HEK293 (cell line): ENCODE results near the gene LILRB3.
A peak's percentile ranks its signal among the peaks of the same experiment; 100 is the strongest.

Experiments used
- EGR2 ChIP-seq: fragments of 450-650 bp; formaldehyde crosslinking; IDR thresholded peaks from 2 replicates; pipeline ENCODE4 v1.5.1; 2016; ENCODE audit warnings: low read depth, missing biosample characterization, missing genetic modification characterization
- GLIS1 ChIP-seq: fragments of 450-650 bp; formaldehyde crosslinking; IDR thresholded peaks from 2 replicates; pipeline ENCODE4 v1.5.1; 2016; ENCODE audit warnings: missing biosample characterization, missing genetic modification characterization
- KLF1 ChIP-seq: fragments of 450-650 bp; formaldehyde crosslinking; IDR thresholded peaks from 2 replicates; pipeline ENCODE4 v1.5.1; 2016; ENCODE audit warnings: missing biosample characterization, missing genetic modification characterization
- KLF9 ChIP-seq: fragments of 450-650 bp; formaldehyde crosslinking; IDR thresholded peaks from 2 replicates; pipeline ENCODE4 v1.5.1; 2016; ENCODE audit warnings: missing biosample characterization, missing genetic modification characterization, low read depth
- MYNN ChIP-seq: fragments of 450-650 bp; formaldehyde crosslinking; IDR thresholded peaks from 2 replicates; pipeline ENCODE4 v1.5.1; 2016; ENCODE audit warnings: missing biosample characterization, missing genetic modification characterization, borderline replicate concordance
- MZF1 ChIP-seq: fragments of 450-650 bp; formaldehyde crosslinking; IDR thresholded peaks from 2 replicates; pipeline ENCODE4 v1.5.1; 2017; ENCODE audit warnings: missing biosample characterization, missing genetic modification characterization, borderline replicate concordance
- PRDM1 ChIP-seq: fragments of 450-650 bp; formaldehyde crosslinking; IDR thresholded peaks from 2 replicates; pipeline ENCODE4; 2016; ENCODE audit warnings: missing biosample characterization, missing genetic modification characterization
- SCRT1 ChIP-seq: fragments of 450-650 bp; formaldehyde crosslinking; IDR thresholded peaks from 2 replicates; pipeline ENCODE4 v1.5.1; 2016; ENCODE audit warnings: missing biosample characterization, missing genetic modification characterization, borderline replicate concordance
- ZBTB21 ChIP-seq: fragments of 450-650 bp; formaldehyde crosslinking; IDR thresholded peaks from 2 replicates; pipeline ENCODE4 v1.5.1; 2017; ENCODE audit warnings: missing biosample characterization, missing genetic modification characterization
- ZBTB48 ChIP-seq: fragments of 450-650 bp; formaldehyde crosslinking; IDR thresholded peaks from 2 replicates; pipeline ENCODE4 v1.5.1; 2016; ENCODE audit warnings: missing biosample characterization, missing genetic modification characterization
- ZFP69B ChIP-seq: fragments of 450-650 bp; formaldehyde crosslinking; IDR thresholded peaks from 2 replicates; pipeline ENCODE4 v1.5.1; 2016; ENCODE audit warnings: missing biosample characterization, missing genetic modification characterization
- ZNF169 ChIP-seq: fragments of 450-650 bp; formaldehyde crosslinking; IDR thresholded peaks from 2 replicates; pipeline ENCODE4 v1.5.1; 2016; ENCODE audit warnings: missing biosample characterization, missing genetic modification characterization
- ZNF223 ChIP-seq: fragments of 450-650 bp; formaldehyde crosslinking; IDR thresholded peaks from 2 replicates; pipeline ENCODE4 v1.5.1; 2016; ENCODE audit warnings: missing biosample characterization, missing genetic modification characterization
- ZNF561 ChIP-seq: fragments of 450-650 bp; IDR thresholded peaks from 2 replicates; pipeline ENCODE4 v1.5.1; 2018; ENCODE audit warnings: missing biosample characterization, missing genetic modification characterization, borderline replicate concordance
- ZNF629 ChIP-seq: fragments of 450-650 bp; formaldehyde crosslinking; IDR thresholded peaks from 2 replicates; pipeline ENCODE4 v1.5.1; 2017; ENCODE audit warnings: missing biosample characterization, missing genetic modification characterization
- ZNF654 ChIP-seq: fragments of 450-650 bp; formaldehyde crosslinking; IDR thresholded peaks from 2 replicates; pipeline ENCODE4 v1.5.1; 2016; ENCODE audit warnings: low read depth, missing biosample characterization, missing genetic modification characterization
- ZNF658 ChIP-seq: fragments of 450-650 bp; formaldehyde crosslinking; IDR thresholded peaks from 2 replicates; pipeline ENCODE4; 2016; ENCODE audit warnings: missing biosample characterization, missing genetic modification characterization
- ZNF701 ChIP-seq: fragments of 450-650 bp; formaldehyde crosslinking; IDR thresholded peaks from 2 replicates; pipeline ENCODE4 v1.5.1; 2016; ENCODE audit warnings: missing biosample characterization, missing genetic modification characterization
- ZSCAN30 ChIP-seq: fragments of 450-650 bp; IDR thresholded peaks from 2 replicates; pipeline ENCODE4 v1.5.1; 2018; ENCODE audit warnings: missing biosample characterization, mild to moderate bottlenecking, missing genetic modification characterization, moderate library complexity
- ZXDB ChIP-seq: fragments of 450-650 bp; formaldehyde crosslinking; IDR thresholded peaks from 2 replicates; pipeline ENCODE4 v1.5.1; 2016; ENCODE audit warnings: missing biosample characterization, missing genetic modification characterization
- TF ChIP-seq, protein P1 (sequence below): fragments of 450-650 bp; formaldehyde crosslinking; IDR thresholded peaks from 2 replicates; pipeline ENCODE4 v1.5.1; 2016; ENCODE audit warnings: missing biosample characterization, missing genetic modification characterization
- TF ChIP-seq, protein P2 (sequence below): fragments of 450-650 bp; formaldehyde crosslinking; conservative IDR thresholded peaks from 2 replicates; pipeline ENCODE4 v1.5.1; 2016; ENCODE audit warnings: low read depth, missing biosample characterization, missing genetic modification characterization
- TF ChIP-seq, protein P3 (sequence below): fragments of 450-650 bp; formaldehyde crosslinking; IDR thresholded peaks from 2 replicates; pipeline ENCODE4 v1.5.1; 2016; ENCODE audit warnings: missing biosample characterization, missing genetic modification characterization
- TF ChIP-seq, protein P4 (sequence below): fragments of 450-650 bp; formaldehyde crosslinking; IDR thresholded peaks from 2 replicates; pipeline ENCODE4 v1.5.1; 2016; ENCODE audit warnings: missing biosample characterization, missing genetic modification characterization
- TF ChIP-seq, protein P5 (sequence below): fragments of 450-650 bp; formaldehyde crosslinking; IDR thresholded peaks from 2 replicates; pipeline ENCODE4 v1.5.1; 2016; ENCODE audit warnings: missing biosample characterization, missing genetic modification characterization
- TF ChIP-seq, protein P6 (sequence below): fragments of 450-650 bp; formaldehyde crosslinking; IDR thresholded peaks from 2 replicates; pipeline ENCODE4 v1.5.1; 2016; ENCODE audit warnings: missing biosample characterization, missing genetic modification characterization

The LILRB3 gene

DNA sequence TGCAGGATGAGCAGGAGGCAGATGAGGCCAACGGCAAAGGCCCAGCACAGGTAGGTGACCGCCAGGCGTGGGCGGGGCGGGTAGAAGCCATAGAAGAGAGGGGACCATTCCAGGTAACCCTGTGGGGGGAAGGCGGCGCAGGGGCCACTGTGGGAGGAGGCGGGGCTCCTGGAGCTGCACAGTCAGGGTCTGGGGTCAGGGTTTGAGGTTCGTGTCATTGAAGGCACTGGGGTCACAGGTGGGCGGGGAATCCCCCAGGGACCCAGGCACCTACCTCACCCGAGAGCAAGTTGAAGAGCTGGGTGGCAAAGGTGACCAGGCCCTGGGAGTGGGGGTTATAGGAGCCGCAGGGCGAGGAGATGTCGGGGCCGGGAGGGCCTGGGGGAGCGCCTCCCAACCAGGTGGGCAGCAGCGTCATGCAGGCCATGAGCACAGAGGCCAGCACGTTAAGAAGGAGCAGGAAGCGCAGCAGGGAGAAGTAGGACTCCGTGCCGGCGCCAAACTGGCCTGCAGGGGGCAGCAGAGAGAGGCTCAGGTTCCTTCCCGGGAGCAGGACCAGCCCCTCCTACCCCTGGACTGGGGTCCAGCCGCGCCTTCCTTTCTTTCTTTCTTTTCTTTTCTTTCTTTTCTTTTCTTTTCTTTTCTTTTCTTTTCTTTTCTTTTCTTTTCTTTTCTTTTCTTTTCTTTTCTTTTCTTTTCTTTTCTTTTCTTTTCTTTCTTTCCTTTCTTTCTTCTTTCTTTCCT lies 54.5 kb downstream of the LILRB3 start (continued):
- TF ChIP-seq, protein P1, sequence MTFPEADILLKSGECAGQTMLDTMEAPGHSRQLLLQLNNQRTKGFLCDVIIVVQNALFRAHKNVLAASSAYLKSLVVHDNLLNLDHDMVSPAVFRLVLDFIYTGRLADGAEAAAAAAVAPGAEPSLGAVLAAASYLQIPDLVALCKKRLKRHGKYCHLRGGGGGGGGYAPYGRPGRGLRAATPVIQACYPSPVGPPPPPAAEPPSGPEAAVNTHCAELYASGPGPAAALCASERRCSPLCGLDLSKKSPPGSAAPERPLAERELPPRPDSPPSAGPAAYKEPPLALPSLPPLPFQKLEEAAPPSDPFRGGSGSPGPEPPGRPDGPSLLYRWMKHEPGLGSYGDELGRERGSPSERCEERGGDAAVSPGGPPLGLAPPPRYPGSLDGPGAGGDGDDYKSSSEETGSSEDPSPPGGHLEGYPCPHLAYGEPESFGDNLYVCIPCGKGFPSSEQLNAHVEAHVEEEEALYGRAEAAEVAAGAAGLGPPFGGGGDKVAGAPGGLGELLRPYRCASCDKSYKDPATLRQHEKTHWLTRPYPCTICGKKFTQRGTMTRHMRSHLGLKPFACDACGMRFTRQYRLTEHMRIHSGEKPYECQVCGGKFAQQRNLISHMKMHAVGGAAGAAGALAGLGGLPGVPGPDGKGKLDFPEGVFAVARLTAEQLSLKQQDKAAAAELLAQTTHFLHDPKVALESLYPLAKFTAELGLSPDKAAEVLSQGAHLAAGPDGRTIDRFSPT, result peak; percentile 35; the same call in 1 of the 2 replicates
- TF ChIP-seq ZBTB48 (tag by site-specific recombination) (no peak), ZFP69B (0 out of 2 replicates have a peak, but pooled peaks have one; percentile 40), ZSCAN30 (tag by site-specific recombination) (0 out of 2 replicates have a peak, but pooled peaks have one; percentile 45), ZNF658 (tag by site-specific recombination) (no peak), GLIS1 (tag by site-specific recombination) (peak; percentile 40; the same call in 1 of the 2 replicates), EGR2 (tag by site-specific recombination) (peak; percentile 57; the same call in 1 of the 2 replicates), KLF9 (tag by site-specific recombination) (peak; percentile 71; the same call in 1 of the 2 replicates), MYNN (tag by site-specific recombination) (no peak), ZXDB (tag by site-specific recombination) (0 out of 2 replicates have a peak, but pooled peaks have one; percentile 35), ZNF654 (tag by site-specific recombination) (peak; percentile 47), KLF1 (tag by site-specific recombination) (peak; percentile 41; the same call in 1 of the 2 replicates), MZF1 (tag by site-specific recombination) (no peak), ZNF169 (tag by site-specific recombination) (no peak), ZBTB21 (tag by site-specific recombination) (peak; percentile 11; the same call in 1 of the 2 replicates), ZNF223 (tag by site-specific recombination) (0 out of 2 replicates have a peak, but pooled peaks have one; percentile 41), PRDM1 (tag by site-specific recombination) (peak; percentile 89), ZNF561 (tag by site-specific recombination) (no peak), ZNF629 (tag by site-specific recombination) (0 out of 2 replicates have a peak, but pooled peaks have one; percentile 17), ZNF701 (no peak), SCRT1 (peak; percentile 77)
- TF ChIP-seq, protein P2, sequence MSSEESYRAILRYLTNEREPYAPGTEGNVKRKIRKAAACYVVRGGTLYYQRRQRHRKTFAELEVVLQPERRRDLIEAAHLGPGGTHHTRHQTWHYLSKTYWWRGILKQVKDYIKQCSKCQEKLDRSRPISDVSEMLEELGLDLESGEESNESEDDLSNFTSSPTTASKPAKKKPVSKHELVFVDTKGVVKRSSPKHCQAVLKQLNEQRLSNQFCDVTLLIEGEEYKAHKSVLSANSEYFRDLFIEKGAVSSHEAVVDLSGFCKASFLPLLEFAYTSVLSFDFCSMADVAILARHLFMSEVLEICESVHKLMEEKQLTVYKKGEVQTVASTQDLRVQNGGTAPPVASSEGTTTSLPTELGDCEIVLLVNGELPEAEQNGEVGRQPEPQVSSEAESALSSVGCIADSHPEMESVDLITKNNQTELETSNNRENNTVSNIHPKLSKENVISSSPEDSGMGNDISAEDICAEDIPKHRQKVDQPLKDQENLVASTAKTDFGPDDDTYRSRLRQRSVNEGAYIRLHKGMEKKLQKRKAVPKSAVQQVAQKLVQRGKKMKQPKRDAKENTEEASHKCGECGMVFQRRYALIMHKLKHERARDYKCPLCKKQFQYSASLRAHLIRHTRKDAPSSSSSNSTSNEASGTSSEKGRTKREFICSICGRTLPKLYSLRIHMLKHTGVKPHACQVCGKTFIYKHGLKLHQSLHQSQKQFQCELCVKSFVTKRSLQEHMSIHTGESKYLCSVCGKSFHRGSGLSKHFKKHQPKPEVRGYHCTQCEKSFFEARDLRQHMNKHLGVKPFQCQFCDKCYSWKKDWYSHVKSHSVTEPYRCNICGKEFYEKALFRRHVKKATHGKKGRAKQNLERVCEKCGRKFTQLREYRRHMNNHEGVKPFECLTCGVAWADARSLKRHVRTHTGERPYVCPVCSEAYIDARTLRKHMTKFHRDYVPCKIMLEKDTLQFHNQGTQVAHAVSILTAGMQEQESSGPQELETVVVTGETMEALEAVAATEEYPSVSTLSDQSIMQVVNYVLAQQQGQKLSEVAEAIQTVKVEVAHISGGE (tag by site-specific recombination), result 0 out of 2 replicates have a peak, but pooled peaks have one; percentile 12
- TF ChIP-seq, protein P3, sequence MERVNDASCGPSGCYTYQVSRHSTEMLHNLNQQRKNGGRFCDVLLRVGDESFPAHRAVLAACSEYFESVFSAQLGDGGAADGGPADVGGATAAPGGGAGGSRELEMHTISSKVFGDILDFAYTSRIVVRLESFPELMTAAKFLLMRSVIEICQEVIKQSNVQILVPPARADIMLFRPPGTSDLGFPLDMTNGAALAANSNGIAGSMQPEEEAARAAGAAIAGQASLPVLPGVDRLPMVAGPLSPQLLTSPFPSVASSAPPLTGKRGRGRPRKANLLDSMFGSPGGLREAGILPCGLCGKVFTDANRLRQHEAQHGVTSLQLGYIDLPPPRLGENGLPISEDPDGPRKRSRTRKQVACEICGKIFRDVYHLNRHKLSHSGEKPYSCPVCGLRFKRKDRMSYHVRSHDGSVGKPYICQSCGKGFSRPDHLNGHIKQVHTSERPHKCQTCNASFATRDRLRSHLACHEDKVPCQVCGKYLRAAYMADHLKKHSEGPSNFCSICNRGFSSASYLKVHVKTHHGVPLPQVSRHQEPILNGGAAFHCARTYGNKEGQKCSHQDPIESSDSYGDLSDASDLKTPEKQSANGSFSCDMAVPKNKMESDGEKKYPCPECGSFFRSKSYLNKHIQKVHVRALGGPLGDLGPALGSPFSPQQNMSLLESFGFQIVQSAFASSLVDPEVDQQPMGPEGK (tag by site-specific recombination), result peak; percentile 18; the same call in 1 of the 2 replicates
- TF ChIP-seq, protein P4, sequence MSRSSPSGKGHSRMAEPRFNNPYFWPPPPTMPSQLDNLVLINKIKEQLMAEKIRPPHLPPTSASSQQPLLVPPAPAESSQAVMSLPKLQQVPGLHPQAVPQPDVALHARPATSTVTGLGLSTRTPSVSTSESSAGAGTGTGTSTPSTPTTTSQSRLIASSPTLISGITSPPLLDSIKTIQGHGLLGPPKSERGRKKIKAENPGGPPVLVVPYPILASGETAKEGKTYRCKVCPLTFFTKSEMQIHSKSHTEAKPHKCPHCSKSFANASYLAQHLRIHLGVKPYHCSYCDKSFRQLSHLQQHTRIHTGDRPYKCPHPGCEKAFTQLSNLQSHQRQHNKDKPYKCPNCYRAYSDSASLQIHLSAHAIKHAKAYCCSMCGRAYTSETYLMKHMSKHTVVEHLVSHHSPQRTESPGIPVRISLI (tag by site-specific recombination), result no peak
- TF ChIP-seq, protein P5, sequence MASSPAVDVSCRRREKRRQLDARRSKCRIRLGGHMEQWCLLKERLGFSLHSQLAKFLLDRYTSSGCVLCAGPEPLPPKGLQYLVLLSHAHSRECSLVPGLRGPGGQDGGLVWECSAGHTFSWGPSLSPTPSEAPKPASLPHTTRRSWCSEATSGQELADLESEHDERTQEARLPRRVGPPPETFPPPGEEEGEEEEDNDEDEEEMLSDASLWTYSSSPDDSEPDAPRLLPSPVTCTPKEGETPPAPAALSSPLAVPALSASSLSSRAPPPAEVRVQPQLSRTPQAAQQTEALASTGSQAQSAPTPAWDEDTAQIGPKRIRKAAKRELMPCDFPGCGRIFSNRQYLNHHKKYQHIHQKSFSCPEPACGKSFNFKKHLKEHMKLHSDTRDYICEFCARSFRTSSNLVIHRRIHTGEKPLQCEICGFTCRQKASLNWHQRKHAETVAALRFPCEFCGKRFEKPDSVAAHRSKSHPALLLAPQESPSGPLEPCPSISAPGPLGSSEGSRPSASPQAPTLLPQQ (tag by site-specific recombination), result peak; percentile 28; the same call in 1 of the 2 replicates
- TF ChIP-seq, protein P6, sequence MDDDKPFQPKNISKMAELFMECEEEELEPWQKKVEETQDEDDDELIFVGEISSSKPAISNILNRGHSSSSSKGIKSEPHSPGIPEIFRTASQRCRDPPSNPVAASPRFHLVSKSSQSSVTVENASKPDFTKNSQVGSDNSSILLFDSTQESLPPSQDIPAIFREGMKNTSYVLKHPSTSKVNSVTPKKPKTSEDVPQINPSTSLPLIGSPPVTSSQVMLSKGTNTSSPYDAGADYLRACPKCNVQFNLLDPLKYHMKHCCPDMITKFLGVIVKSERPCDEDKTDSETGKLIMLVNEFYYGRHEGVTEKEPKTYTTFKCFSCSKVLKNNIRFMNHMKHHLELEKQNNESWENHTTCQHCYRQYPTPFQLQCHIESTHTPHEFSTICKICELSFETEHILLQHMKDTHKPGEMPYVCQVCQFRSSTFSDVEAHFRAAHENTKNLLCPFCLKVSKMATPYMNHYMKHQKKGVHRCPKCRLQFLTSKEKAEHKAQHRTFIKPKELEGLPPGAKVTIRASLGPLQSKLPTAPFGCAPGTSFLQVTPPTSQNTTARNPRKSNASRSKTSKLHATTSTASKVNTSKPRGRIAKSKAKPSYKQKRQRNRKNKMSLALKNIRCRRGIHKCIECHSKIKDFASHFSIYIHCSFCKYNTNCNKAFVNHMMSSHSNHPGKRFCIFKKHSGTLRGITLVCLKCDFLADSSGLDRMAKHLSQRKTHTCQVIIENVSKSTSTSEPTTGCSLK (tag by site-specific recombination), result no peak
